Ishikawa (cell line): ENCODE results near the gene SETBP1.

ENCODE experiments used
- CEBPB ChIP-seq: IDR thresholded peaks from 2 replicates; pipeline ENCODE4 v1.6.1; 2012
- CREB1 ChIP-seq: IDR thresholded peaks from 2 replicates; pipeline ENCODE4 v1.6.1; 2012; ENCODE audit warnings: low read depth
- EGR1 ChIP-seq: IDR thresholded peaks from 2 replicates; pipeline ENCODE4 v1.6.1; 2012
- EP300 ChIP-seq: IDR thresholded peaks from 2 replicates; pipeline ENCODE4 v1.6.1; 2012; ENCODE audit warnings: borderline replicate concordance
- FOXM1 ChIP-seq: IDR thresholded peaks from 2 replicates; pipeline ENCODE4 v1.6.1; 2012; ENCODE audit warnings: low read depth, borderline replicate concordance
- MAX ChIP-seq: IDR thresholded peaks from 2 replicates; pipeline ENCODE4 v1.6.1; 2012
- NFIC ChIP-seq: IDR thresholded peaks from 2 replicates; pipeline ENCODE4 v1.6.1; 2012
- RAD21 ChIP-seq: IDR thresholded peaks from 2 replicates; pipeline ENCODE4 v1.6.1; 2012; ENCODE audit warnings: low read depth
- REST ChIP-seq: IDR thresholded peaks from 2 replicates; pipeline ENCODE4 v1.6.1; 2012; ENCODE audit warnings: low read depth, mild to moderate bottlenecking
- TAF1 ChIP-seq: IDR thresholded peaks from 2 replicates; pipeline ENCODE4 v1.6.1; 2012; ENCODE audit warnings: low read depth, mild to moderate bottlenecking
- TCF12 ChIP-seq: IDR thresholded peaks from 2 replicates; pipeline ENCODE4 v1.6.1; 2012; ENCODE audit warnings: low read depth
- TEAD4 ChIP-seq: IDR thresholded peaks from 2 replicates; pipeline ENCODE4 v1.6.1; 2012
- USF1 ChIP-seq: IDR thresholded peaks from 2 replicates; pipeline ENCODE4 v1.6.1; 2012
- YY1 ChIP-seq: IDR thresholded peaks from 2 replicates; pipeline ENCODE4 v1.6.1; 2012; ENCODE audit warnings: low read depth
- ZBTB7A ChIP-seq: IDR thresholded peaks from 2 replicates; pipeline ENCODE4 v1.6.1; 2012; ENCODE audit warnings: low read depth

The SETBP1 gene

GRCh38 chr18:44821924-44822323, 141.2 kb downstream of the SETBP1 start:
- TF ChIP-seq NFIC (no peak), TCF12 (no peak), RAD21 (no peak), CREB1 (no peak), ZBTB7A (no peak), YY1 (no peak), EP300 (no peak)

- TF ChIP-seq NFIC (no peak), TCF12 (no peak), RAD21 (no peak), ZBTB7A (no peak), EGR1 (no peak), YY1 (no peak), USF1 (no peak), TEAD4 (no peak)
Measured at GRCh38 chr18:44823286-44823685, 142.6 kb downstream of the SETBP1 start.

- TF ChIP-seq EGR1, result no peak
- 0 out of 2 replicates have a peak, but pooled peaks have one; percentile 21 for TF ChIP-seq NFIC
Measured at GRCh38 chr18:44823782-44824181, 143.1 kb downstream of the SETBP1 start.

DNA sequence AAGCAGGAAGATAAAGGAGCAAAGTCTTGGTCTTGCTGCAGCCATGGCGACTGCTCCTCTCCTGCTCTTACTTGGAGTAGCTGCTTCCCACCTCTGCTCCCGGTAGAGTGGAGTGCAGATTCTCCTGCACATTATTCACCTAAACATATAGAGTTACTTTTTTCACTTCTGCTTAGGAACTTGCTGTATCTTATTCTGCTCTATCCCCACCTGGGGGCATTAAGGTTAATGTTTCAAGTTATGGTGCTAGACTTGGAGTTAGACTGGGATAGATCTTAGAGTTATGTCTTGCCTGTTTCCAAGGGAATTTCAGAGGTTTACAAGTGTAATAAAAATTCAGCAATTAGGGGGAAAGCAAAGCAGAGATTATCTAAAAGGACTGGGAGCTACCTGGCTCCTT, 144.2 kb downstream of the SETBP1 start:
- TF ChIP-seq TEAD4, result no peak
- no peak for TF ChIP-seq CREB1
- TF ChIP-seq EGR1, result no peak
- no peak for TF ChIP-seq YY1
- TF ChIP-seq REST, result no peak
- no peak for TF ChIP-seq TCF12
- no peak for TF ChIP-seq CEBPB
- no peak for TF ChIP-seq ZBTB7A
- no peak for TF ChIP-seq NFIC
- TF ChIP-seq TAF1, result no peak

- TF ChIP-seq NFIC (peak; percentile 96), YY1 (no peak), RAD21 (no peak; the same call in 1 of the 2 replicates), FOXM1 (peak; percentile 60; the same call in 1 of the 2 replicates), MAX (peak; percentile 44; the same call in 1 of the 2 replicates), TAF1 (no peak), REST (no peak), ZBTB7A (no peak), EP300 (peak; percentile 70; the same call in 1 of the 2 replicates), USF1 (no peak), CEBPB (peak; percentile 64), TCF12 (peak; percentile 79; the same call in 1 of the 2 replicates), CREB1 (no peak), TEAD4 (peak; percentile 71), EGR1 (no peak)
Measured at GRCh38 chr18:44826418-44827259, 146.0 kb downstream of the SETBP1 start.

- TF ChIP-seq ZBTB7A, result no peak
- TF ChIP-seq TCF12, result no peak
- TF ChIP-seq EP300, result peak; percentile 31; the same call in 1 of the 2 replicates
- no peak for TF ChIP-seq CEBPB
- peak; percentile 33; the same call in 1 of the 2 replicates for TF ChIP-seq TEAD4
- TF ChIP-seq TAF1, result no peak
- no peak for TF ChIP-seq FOXM1
- no peak for TF ChIP-seq REST
- no peak for TF ChIP-seq YY1
- peak; percentile 67 for TF ChIP-seq USF1
- no peak for TF ChIP-seq RAD21
- TF ChIP-seq CREB1, result no peak
- TF ChIP-seq EGR1, result no peak
- TF ChIP-seq MAX, result peak; percentile 85
- no peak for TF ChIP-seq NFIC
Measured at GRCh38 chr18:44828080-44828479, 147.4 kb downstream of the SETBP1 start.
